ENCODE measurements around the gene HES5. TPM values are rescaled to one million over a fixed set of nuclear protein-coding genes. Genes with fewer than 3 reads are reported as not detected.
A peak's percentile ranks its signal among the peaks of the same experiment; 100 is the strongest.

The HES5 gene
- total RNA-seq, 1 donor from 2014 or later: not detected

- Mint-ChIP-seq H3K27ac (ENCODE audit: unreplicated experiment) (no peak overlapping the region), H3K36me3 (ENCODE audit: low read depth, unreplicated experiment) (peaks cover 16% of the 10 kb centered on the region), H3K27me3 (ENCODE audit: unreplicated experiment) (peaks cover 13% of the 10 kb centered on the region), H3K9me3 (ENCODE audit: unreplicated experiment) (no peaks in the 10 kb centered on the region), H3K4me1 (ENCODE audit: unreplicated experiment) (peaks cover 27% of the 10 kb centered on the region), H3K4me3 (ENCODE audit: unreplicated experiment) (peak overlapping the region; percentile 87)
- TF ChIP-seq CTCF (IDR thresholded peaks at IDR 0.05; ENCODE audit: unreplicated experiment): no peak
- DNase-seq (ENCODE audit: low spot score): no peak
Measured at GRCh38 chr1:2525572-2525919, 4.5 kb downstream of the HES5 start.

GRCh38 chr1:2523891-2524609 is 6.0 kb downstream of the HES5 start:
- Mint-ChIP-seq H3K27me3 (ENCODE audit: unreplicated experiment) (peaks cover 13% of the 10 kb centered on the region), H3K4me1 (ENCODE audit: unreplicated experiment) (peaks cover 27% of the 10 kb centered on the region), H3K4me3 (ENCODE audit: unreplicated experiment) (peak overlapping the region; percentile 87), H3K9me3 (ENCODE audit: unreplicated experiment) (no peaks in the 10 kb centered on the region), H3K27ac (ENCODE audit: unreplicated experiment) (peak overlapping the region; percentile 76), H3K36me3 (ENCODE audit: low read depth, unreplicated experiment) (peaks cover 16% of the 10 kb centered on the region)
- TF ChIP-seq CTCF (IDR thresholded peaks at IDR 0.05; ENCODE audit: unreplicated experiment): no peak
- DNase-seq (ENCODE audit: low spot score): no peak

DNA sequence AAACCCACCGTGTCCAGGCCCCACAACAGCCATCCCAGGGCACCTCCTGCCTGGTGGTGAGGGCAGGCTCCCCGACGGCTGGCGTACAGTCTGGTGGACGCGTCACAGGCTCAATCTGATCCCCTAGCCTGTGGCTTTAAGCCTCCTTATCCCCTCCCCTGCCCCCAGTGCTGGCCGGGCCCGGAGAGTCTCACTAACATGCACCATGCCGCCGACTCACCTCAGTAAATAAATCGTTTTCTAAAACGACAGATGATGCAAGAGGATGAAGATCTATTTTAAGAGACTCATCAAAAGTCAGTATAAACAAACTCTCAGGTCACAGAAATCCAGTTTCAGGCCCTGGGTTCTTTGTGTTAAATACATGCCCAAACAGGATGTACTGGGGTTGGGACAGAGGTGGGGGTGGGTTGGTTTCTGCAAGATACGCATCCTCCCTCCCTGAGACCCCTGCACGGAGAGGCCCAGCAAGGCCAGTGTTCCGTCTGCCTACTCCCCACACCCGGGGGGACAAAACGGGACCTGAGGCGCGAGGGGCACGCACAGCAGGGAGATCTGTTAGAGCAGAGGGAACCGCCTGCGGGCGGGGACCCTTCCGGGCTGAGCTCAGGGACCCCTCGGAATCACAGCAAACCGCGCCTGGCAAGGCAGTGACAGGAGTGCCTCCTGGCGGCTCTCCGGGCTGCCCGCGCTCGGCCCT is 6.7 kb downstream of the HES5 start:
- Mint-ChIP-seq H3K4me1 (ENCODE audit: unreplicated experiment) (peaks cover 27% of the 10 kb centered on the region), H3K9me3 (ENCODE audit: unreplicated experiment) (no peaks in the 10 kb centered on the region), H3K27me3 (ENCODE audit: unreplicated experiment) (peaks cover 13% of the 10 kb centered on the region), H3K27ac (ENCODE audit: unreplicated experiment) (peak overlapping the region; percentile 42), H3K4me3 (ENCODE audit: unreplicated experiment) (peak overlapping the region; percentile 51), H3K36me3 (ENCODE audit: low read depth, unreplicated experiment) (peaks cover 16% of the 10 kb centered on the region)
- no peak for TF ChIP-seq CTCF (IDR thresholded peaks at IDR 0.05; ENCODE audit: unreplicated experiment)
- DNase-seq (ENCODE audit: low spot score): no peak

GRCh38 chr1:2522230-2522629 is 7.8 kb downstream of the HES5 start:
- Mint-ChIP-seq H3K27ac (ENCODE audit: unreplicated experiment) (no peak overlapping the region), H3K27me3 (ENCODE audit: unreplicated experiment) (peaks cover 11% of the 10 kb centered on the region), H3K4me3 (ENCODE audit: unreplicated experiment) (peak overlapping the region; percentile 72), H3K4me1 (ENCODE audit: unreplicated experiment) (peaks cover 27% of the 10 kb centered on the region), H3K36me3 (ENCODE audit: low read depth, unreplicated experiment) (peaks cover 20% of the 10 kb centered on the region), H3K9me3 (ENCODE audit: unreplicated experiment) (no peaks in the 10 kb centered on the region)
- TF ChIP-seq CTCF (IDR thresholded peaks at IDR 0.05; ENCODE audit: unreplicated experiment): no peak
- no peak for DNase-seq (ENCODE audit: low spot score)

DNA sequence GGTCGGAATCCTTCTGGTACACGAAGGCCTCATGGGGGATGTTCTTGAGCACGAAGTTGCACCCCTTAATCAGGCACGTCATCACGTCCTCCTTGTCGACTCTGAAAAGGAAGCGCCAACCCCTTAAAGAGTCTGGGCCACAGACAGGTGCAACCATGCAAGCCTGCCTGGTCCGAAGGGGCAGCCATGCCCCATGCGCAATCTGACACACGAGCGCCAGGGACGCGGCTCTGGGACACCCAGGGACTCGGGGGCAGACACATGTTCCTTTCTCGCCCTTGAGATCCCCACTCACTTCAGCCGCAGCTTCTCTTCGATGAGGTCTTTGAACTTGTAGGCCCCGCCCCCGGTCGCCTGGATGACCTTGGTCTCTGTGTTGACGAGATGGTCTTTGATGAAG is 9.3 kb downstream of the HES5 start:
- Mint-ChIP-seq H3K9me3 (ENCODE audit: unreplicated experiment) (no peaks in the 10 kb centered on the region), H3K27me3 (ENCODE audit: unreplicated experiment) (peaks cover 9% of the 10 kb centered on the region), H3K36me3 (ENCODE audit: low read depth, unreplicated experiment) (peaks cover 20% of the 10 kb centered on the region), H3K4me1 (ENCODE audit: unreplicated experiment) (peaks cover 27% of the 10 kb centered on the region), H3K27ac (ENCODE audit: unreplicated experiment) (no peak overlapping the region), H3K4me3 (ENCODE audit: unreplicated experiment) (no peak overlapping the region)
- DNase-seq (ENCODE audit: low spot score): no peak
- TF ChIP-seq CTCF (IDR thresholded peaks at IDR 0.05; ENCODE audit: unreplicated experiment): no peak

Data from endothelial cell (in vitro differentiated cells).